HG02852 (cell line): Measurements from ENCODE around the gene GEMIN7.
A peak's percentile ranks its signal among the peaks of the same experiment; 100 is the strongest.

ENCODE experiments used
- ATAC-seq: cut with Tn5 transposase; IDR thresholded peaks from one replicate; pipeline ENCODE4 v1.9.1; 2021; ENCODE audit warnings: mild to moderate bottlenecking, moderate library complexity; ENCODE audit not compliant: unreplicated experiment

Gene GEMIN7

GRCh38 chr19:45125360-45125759 lies 46.3 kb downstream of the GEMIN7 start:
- ATAC-seq = no peak

DNA sequence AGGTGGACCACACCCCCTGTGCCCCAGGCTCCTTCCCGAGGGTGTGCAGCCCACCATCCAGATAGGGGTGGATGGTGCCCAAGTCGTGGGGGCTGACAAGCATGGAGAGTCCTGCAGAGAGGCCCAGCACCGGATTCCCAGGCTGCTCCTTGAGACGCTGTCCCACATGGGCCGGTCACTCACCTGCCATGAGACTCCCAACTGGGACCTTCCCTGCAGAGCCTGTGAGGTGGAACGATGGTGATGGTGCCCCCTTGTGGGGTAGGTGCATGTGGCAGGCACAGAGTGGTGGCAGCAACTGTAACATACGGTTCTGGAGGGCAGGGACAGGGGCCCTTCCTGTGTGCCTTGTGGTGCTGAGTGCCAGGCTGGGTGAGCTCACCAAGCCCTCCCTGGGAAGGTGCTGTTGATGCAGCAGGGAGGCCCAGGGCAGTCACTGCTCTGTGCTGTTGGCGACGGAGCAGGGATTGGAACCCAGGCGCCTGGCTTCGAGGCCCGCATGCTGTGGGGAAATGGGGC lies 47.0 kb downstream of the GEMIN7 start:
- ATAC-seq = no peak

DNA sequence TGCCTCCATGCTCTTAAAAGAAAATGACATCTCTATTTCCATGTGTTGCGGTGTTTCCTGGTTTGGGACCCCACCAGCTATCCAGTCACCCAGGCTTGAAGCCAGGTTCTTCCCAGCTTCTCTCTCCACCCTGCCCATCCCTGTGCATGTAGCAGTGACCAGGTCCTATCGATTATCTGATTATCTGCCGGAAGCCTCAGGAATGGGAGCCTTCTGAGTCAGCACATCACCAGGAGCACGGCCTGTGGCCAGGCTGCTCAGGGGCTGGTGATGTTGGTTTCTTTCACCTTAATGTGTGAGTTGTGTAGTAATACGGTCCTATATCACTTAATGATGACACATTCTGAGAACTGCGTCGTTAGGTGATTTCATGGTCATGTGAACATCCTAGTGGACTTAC lies 47.6 kb downstream of the GEMIN7 start:
- no peak for ATAC-seq

GRCh38 chr19:45128146-45128545 lies 49.1 kb downstream of the GEMIN7 start:
- no peak for ATAC-seq

DNA sequence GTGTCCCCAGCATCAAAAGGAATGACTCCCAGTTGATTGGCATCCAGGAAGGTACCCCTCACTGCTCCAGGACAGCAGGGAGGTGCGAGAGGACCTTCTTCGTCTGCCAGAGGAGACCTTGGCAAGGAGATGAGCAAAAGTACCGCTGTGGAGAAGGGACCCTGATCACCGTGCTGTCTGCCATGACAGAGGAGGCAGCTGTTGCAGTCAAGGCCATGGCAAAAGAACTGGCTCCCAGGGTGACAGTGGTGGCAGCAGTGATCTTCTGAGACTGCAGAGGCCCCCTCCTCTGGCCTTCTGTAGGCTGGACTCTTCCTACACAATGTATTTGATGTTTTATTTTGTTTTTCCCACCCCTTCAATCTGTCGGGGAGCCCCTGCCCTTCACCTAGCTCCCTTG lies 49.7 kb downstream of the GEMIN7 start:
- ATAC-seq = no peak

DNA sequence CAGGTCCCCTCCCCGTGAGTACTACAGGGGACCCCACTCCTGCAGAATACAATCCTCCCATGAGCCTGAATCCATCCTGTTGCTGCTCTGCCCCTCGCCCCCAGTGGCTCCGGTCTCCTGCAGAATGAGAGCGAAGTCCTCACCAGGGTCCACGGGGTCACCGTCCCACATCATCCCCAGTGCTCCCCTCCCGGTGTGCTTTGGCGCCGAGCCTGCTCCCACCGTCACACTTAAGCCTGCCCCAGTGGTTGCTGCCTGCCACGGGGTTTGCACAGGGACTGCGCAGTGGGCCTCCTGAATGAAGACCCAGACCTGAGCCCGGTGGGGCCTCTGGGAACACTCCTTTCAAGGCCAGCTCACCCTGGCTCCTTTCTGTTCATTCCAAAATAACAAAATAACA lies 51.2 kb downstream of the GEMIN7 start:
- no peak for ATAC-seq

DNA sequence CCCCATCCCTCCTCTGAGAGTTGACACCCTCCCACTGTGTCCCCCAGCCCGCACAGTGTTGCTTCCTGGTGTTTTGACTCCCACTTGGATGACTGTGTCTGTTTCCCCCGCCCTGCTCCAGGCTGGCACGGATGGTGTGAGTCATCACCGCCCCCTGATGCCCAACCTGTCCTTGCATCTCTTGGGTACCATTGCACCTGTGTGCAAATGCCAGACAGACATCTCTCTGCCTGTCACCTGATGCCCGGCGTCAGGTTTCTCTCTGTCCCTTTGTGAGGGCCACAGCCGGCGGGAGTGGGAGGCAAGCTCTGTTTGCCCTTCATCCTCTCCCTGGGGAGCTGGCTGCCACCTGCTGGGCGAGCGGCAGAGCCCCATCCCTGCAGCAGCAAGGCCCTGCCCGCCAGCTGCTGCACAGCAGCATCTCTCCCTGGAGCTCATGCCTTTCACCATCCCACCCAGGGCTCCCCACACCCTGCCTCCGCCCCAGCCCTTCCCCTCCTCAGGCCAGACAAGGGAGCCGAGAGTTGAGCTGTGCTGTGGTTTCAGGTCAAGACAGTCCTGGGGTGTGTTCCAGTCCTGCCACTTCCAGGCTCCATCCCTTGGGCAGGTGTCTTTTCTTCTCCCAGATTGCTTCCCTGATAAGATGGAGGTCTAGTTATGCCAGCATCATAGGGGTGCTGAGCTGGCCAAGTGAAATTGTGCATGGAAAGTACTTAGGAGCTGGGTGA lies 52.0 kb downstream of the GEMIN7 start:
- no peak for ATAC-seq

- no peak for ATAC-seq
Observed at GRCh38 chr19:45133661-45134060, 54.6 kb downstream of the GEMIN7 start.

- no peak for ATAC-seq
Observed at GRCh38 chr19:45135176-45135885, 56.3 kb downstream of the GEMIN7 start.

- ATAC-seq = no peak
Observed at GRCh38 chr19:45136507-45137178, 57.6 kb downstream of the GEMIN7 start.

DNA sequence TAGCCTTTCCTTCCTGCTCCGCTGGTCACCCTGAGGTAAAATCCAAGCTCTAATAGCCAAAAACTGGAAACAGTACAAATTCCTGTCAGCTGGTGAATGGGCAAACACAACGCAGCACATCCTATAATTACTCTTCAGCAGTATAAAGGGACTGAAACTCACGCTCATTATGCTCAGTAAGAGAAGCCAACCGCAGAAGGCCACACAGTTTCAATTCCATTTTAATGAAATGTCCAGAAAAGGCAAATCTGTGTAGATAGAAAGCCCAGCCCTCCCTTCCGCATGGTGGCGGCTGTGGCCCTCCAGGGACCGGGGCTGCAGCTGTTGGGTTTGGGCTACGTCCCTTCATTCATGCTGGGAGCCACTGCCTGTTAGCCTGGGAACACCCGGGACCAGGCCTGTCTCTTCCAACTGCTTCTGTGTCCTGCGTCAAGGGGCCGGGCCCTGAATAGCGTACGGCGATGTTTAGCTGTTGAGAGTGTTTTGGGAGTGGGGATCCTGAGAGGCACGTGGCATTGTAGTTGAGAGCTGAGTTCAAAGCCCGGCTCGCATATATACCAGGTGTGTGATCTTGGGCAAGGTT lies 58.2 kb downstream of the GEMIN7 start:
- ATAC-seq = peak; percentile 81

- no peak for ATAC-seq
Observed at GRCh38 chr19:45138303-45138751, 59.3 kb downstream of the GEMIN7 start.

DNA sequence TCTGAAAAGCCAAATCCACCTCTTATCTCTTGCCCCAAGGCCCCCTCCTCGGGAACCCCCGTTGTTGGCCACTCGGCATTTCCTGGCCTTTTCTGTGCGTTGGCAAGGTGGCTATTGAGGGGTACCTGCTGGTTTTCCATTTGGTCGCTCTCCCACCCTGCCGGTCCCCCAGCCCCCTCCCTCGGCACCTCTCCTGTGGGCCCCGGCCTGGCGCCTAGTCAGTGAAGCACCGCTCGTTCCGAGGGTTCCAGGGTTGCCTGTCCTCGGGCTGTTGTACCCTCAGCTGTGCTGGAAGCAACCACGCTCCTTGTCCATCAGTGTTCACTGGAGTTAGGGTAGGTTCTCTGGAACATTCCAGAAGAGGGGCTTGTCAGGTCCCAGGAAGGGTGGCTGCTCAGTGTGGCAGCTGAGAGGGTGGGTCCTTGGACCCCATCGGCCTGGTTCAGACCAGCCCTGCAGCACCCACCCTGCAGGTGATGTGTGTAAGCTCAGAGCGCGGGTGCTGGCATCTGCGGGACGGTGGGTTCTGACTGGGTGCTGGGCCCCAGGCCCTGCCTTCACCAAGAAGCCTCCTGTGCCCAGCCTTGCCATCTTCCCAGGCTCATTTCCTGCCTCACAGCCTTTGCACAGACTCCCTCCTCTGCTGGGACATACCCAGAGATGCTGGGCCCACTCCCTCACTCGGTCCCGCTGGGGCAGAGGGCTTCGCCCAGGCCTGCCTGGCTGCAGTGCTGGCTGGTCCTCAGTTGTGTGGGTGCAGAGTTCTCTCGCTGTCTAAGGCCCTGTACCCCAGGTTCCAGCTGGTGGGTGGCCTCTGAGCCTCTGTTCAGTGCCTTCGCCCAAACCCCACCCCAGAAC lies 60.5 kb downstream of the GEMIN7 start:
- ATAC-seq = no peak

DNA sequence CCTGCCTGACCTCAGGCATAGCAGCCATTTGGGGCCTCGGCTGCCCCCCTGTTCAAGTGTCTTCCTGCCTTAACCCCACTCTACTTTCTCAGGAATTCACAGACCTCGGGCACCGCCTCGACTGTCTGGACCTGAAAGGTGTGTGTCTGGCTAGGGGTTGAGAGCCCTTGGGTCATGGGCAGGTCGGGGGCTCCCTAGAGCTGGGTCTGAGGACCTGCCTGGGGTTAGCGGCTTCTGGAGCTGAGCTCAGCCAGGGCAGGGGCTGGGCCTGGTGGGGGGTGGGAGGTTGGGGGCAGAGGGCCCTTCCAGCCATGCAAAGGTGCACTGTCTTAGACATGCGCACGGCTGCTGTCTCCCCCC lies 61.1 kb downstream of the GEMIN7 start:
- no peak for ATAC-seq

GRCh38 chr19:45140533-45140932 lies 61.5 kb downstream of the GEMIN7 start:
- no peak for ATAC-seq
